Measurements from ENCODE around the gene IREB2.
"Not testable (repeated sequence)": the region's sequence is repeated elsewhere in the genome, so short reads cannot be mapped to it uniquely, and the experiment has no call there.

IREB2 gene

GRCh38 chr15:78397382-78397781 is 40.6 kb upstream of the IREB2 start:
- no peak for DNase-seq
- TF ChIP-seq POLR2A (IDR thresholded peaks at IDR 0.05; ENCODE audit: low read length) (no peak), GATA1 (IDR thresholded peaks at IDR 0.05; ENCODE audit: low read depth, low read length) (no peak)

GRCh38 chr15:78398076-78398825 is 39.8 kb upstream of the IREB2 start:
- no peak for DNase-seq
- no peak for TF ChIP-seq POLR2A (IDR thresholded peaks at IDR 0.05; ENCODE audit: low read length)
- TF ChIP-seq GATA1 (IDR thresholded peaks at IDR 0.05; ENCODE audit: low read depth, low read length): no peak

GRCh38 chr15:78399091-78399490 is 38.9 kb upstream of the IREB2 start:
- no peak for DNase-seq
- TF ChIP-seq POLR2A (IDR thresholded peaks at IDR 0.05; ENCODE audit: low read length) (no peak), GATA1 (IDR thresholded peaks at IDR 0.05; ENCODE audit: low read depth, low read length) (no peak)

GRCh38 chr15:78402061-78402610 is 35.9 kb upstream of the IREB2 start:
- no peak for TF ChIP-seq GATA1 (IDR thresholded peaks at IDR 0.05; ENCODE audit: low read depth, low read length)
- TF ChIP-seq POLR2A (IDR thresholded peaks at IDR 0.05; ENCODE audit: low read length): no peak
- DNase-seq: no peak

GRCh38 chr15:78404125-78404524 is 33.9 kb upstream of the IREB2 start:
- DNase-seq: no peak
- TF ChIP-seq GATA1 (IDR thresholded peaks at IDR 0.05; ENCODE audit: low read depth, low read length): no peak
- TF ChIP-seq POLR2A (IDR thresholded peaks at IDR 0.05; ENCODE audit: low read length): no peak

GRCh38 chr15:78404796-78405195 is 33.2 kb upstream of the IREB2 start:
- not testable (repeated sequence) for DNase-seq

GRCh38 chr15:78405336-78405924 is 32.6 kb upstream of the IREB2 start:
- TF ChIP-seq GATA1 (IDR thresholded peaks at IDR 0.05; ENCODE audit: low read depth, low read length) (no peak), POLR2A (IDR thresholded peaks at IDR 0.05; ENCODE audit: low read length) (no peak)
- DNase-seq: no peak

- no peak for TF ChIP-seq POLR2A (IDR thresholded peaks at IDR 0.05; ENCODE audit: low read length)
- no peak for TF ChIP-seq GATA1 (IDR thresholded peaks at IDR 0.05; ENCODE audit: low read depth, low read length)
- DNase-seq: no peak
These were observed 31.9 kb upstream of the IREB2 start for GRCh38 chr15:78406016-78406585.

GRCh38 chr15:78407608-78408354 is 30.2 kb upstream of the IREB2 start:
- no peak for DNase-seq
- no peak for TF ChIP-seq GATA1 (IDR thresholded peaks at IDR 0.05; ENCODE audit: low read depth, low read length)
- TF ChIP-seq POLR2A (IDR thresholded peaks at IDR 0.05; ENCODE audit: low read length): no peak

GRCh38 chr15:78408355-78408640 is 29.7 kb upstream of the IREB2 start:
- TF ChIP-seq GATA1 (IDR thresholded peaks at IDR 0.05; ENCODE audit: low read depth, low read length): no peak
- TF ChIP-seq POLR2A (IDR thresholded peaks at IDR 0.05; ENCODE audit: low read length): no peak
- no peak for DNase-seq

- no peak for DNase-seq
- no peak for TF ChIP-seq POLR2A (IDR thresholded peaks at IDR 0.05; ENCODE audit: low read length)
- TF ChIP-seq GATA1 (IDR thresholded peaks at IDR 0.05; ENCODE audit: low read depth, low read length): no peak
These were observed 29.1 kb upstream of the IREB2 start for GRCh38 chr15:78408961-78409360.

GRCh38 chr15:78411061-78411460 is 27.0 kb upstream of the IREB2 start:
- no peak for DNase-seq
- TF ChIP-seq GATA1 (IDR thresholded peaks at IDR 0.05; ENCODE audit: low read depth, low read length): no peak
- TF ChIP-seq POLR2A (IDR thresholded peaks at IDR 0.05; ENCODE audit: low read length): no peak

- DNase-seq: no peak
- no peak for TF ChIP-seq GATA1 (IDR thresholded peaks at IDR 0.05; ENCODE audit: low read depth, low read length)
- no peak for TF ChIP-seq POLR2A (IDR thresholded peaks at IDR 0.05; ENCODE audit: low read length)
These were observed 23.3 kb upstream of the IREB2 start for GRCh38 chr15:78414621-78415250.

GRCh38 chr15:78415284-78415683 is 22.7 kb upstream of the IREB2 start:
- TF ChIP-seq GATA1 (IDR thresholded peaks at IDR 0.05; ENCODE audit: low read depth, low read length): no peak
- TF ChIP-seq POLR2A (IDR thresholded peaks at IDR 0.05; ENCODE audit: low read length): no peak
- DNase-seq: no peak

All from erythroblast (primary cell).